ENCODE data around the gene FBXO41. TPM values are rescaled to one million over a fixed set of nuclear protein-coding genes. Genes with fewer than 3 reads are reported as not detected.

Gene FBXO41
- polyA plus RNA-seq, 1 donor from 2014 or later: 6.0 TPM

- H3K27ac ChIP-seq (ENCODE audit: low read length): no peak overlapping the region
- H3F3A ChIP-seq (ENCODE audit: insufficient read depth, low read length, poor library complexity, severe bottlenecking): no peaks in the 10 kb centered on the region
- no peaks in the 10 kb centered on the region for H3K79me2 ChIP-seq (replicated peaks; ENCODE audit: insufficient read depth, low read length)
- peaks cover 7% of the 10 kb centered on the region for H3K36me3 ChIP-seq (ENCODE audit: insufficient read depth, low read length)
- TF ChIP-seq, protein P1, sequence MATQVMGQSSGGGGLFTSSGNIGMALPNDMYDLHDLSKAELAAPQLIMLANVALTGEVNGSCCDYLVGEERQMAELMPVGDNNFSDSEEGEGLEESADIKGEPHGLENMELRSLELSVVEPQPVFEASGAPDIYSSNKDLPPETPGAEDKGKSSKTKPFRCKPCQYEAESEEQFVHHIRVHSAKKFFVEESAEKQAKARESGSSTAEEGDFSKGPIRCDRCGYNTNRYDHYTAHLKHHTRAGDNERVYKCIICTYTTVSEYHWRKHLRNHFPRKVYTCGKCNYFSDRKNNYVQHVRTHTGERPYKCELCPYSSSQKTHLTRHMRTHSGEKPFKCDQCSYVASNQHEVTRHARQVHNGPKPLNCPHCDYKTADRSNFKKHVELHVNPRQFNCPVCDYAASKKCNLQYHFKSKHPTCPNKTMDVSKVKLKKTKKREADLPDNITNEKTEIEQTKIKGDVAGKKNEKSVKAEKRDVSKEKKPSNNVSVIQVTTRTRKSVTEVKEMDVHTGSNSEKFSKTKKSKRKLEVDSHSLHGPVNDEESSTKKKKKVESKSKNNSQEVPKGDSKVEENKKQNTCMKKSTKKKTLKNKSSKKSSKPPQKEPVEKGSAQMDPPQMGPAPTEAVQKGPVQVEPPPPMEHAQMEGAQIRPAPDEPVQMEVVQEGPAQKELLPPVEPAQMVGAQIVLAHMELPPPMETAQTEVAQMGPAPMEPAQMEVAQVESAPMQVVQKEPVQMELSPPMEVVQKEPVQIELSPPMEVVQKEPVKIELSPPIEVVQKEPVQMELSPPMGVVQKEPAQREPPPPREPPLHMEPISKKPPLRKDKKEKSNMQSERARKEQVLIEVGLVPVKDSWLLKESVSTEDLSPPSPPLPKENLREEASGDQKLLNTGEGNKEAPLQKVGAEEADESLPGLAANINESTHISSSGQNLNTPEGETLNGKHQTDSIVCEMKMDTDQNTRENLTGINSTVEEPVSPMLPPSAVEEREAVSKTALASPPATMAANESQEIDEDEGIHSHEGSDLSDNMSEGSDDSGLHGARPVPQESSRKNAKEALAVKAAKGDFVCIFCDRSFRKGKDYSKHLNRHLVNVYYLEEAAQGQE (IDR thresholded peaks at IDR 0.05; ENCODE audit: borderline replicate concordance): no peak
- H3K9me2 ChIP-seq (ENCODE audit: insufficient read depth, low read length): no peaks in the 10 kb centered on the region
- no peaks in the 10 kb centered on the region for H3K9me3 ChIP-seq (ENCODE audit: low read length)
- no peak overlapping the region for H3K9ac ChIP-seq (ENCODE audit: low read length)
- no peaks in the 10 kb centered on the region for H3K27me3 ChIP-seq (ENCODE audit: insufficient read depth, low read depth, low read length)
- no peak overlapping the region for H3K4me3 ChIP-seq (ENCODE audit: low read length)
- H2AFZ ChIP-seq (ENCODE audit: low read depth, low read length): no peak overlapping the region
- no peaks in the 10 kb centered on the region for H4K20me1 ChIP-seq (ENCODE audit: insufficient read depth)
- H3K4me2 ChIP-seq (ENCODE audit: low read length): no peak overlapping the region
These were observed 30.9 kb downstream of the FBXO41 start for GRCh38 chr2:73253400-73253799.

DNA sequence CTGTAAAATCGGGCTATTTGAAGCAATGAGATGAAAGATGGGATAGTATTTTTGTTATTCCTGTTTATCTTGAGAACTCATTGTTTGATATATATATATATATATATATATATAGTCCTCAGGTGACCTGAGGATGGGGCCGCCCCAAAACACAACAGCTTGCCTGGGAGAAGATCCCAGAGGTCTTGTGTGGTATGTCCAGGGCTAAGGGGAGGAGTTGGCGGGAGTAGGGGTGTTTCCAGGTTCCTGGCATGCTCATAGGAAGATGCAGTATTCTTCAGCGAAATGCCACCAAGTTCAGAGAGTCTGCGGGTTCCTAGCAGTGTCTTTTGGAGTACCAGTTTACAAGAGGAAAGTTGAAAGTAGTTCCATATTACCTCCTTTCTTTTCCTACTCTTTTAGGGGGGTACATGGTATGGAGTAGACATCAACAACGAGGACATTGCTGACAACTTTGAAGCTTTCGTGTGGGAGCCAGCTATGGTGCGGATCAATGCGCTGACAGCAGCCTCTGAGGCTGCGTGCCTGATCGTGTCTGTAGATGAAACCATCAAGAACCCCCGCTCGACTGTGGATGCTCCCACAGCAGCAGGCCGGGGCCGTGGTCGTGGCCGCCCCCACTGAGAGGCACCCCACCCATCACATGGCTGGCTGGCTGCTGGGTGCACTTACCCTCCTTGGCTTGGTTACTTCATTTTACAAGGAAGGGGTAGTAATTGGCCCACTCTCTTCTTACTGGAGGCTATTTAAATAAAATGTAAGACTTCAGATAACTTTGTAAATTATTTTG is 31.8 kb downstream of the FBXO41 start:
- no peaks in the 10 kb centered on the region for H4K20me1 ChIP-seq (ENCODE audit: insufficient read depth)
- TF ChIP-seq EZH2 (IDR thresholded peaks at IDR 0.05; ENCODE audit: borderline replicate concordance, insufficient read depth, low read length, poor library complexity, severe bottlenecking) (no peak), POLR2AphosphoS5 (IDR thresholded peaks at IDR 0.05) (no peak), EP300 (conservative IDR thresholded peaks at IDR 0.05; ENCODE audit: poor library complexity, severe bottlenecking) (no peak), TAF1 (IDR thresholded peaks at IDR 0.05; ENCODE audit: low read depth) (no peak), CTCF (IDR thresholded peaks at IDR 0.05; ENCODE audit: poor library complexity, severe bottlenecking) (no peak), RAD21 (conservative IDR thresholded peaks at IDR 0.05) (no peak), MXI1 (conservative IDR thresholded peaks at IDR 0.05; ENCODE audit: poor library complexity, severe bottlenecking) (no peak), SMC3 (conservative IDR thresholded peaks at IDR 0.05; ENCODE audit: poor library complexity) (no peak)
- TF ChIP-seq, protein P1 (IDR thresholded peaks at IDR 0.05; ENCODE audit: borderline replicate concordance): no peak
- peaks cover 7% of the 10 kb centered on the region for H3K36me3 ChIP-seq (ENCODE audit: insufficient read depth, low read length)

More for the DNA sequence above, 31.8 kb downstream of the FBXO41 start:
- Histone ChIP-seq H3K27me3 (ENCODE audit: insufficient read depth, low read depth, low read length) (no peaks in the 10 kb centered on the region), H3K9me2 (ENCODE audit: insufficient read depth, low read length) (no peaks in the 10 kb centered on the region), H3K4me2 (ENCODE audit: low read length) (no peak overlapping the region), H3K27ac (ENCODE audit: low read length) (no peak overlapping the region), H3K79me2 (replicated peaks; ENCODE audit: insufficient read depth, low read length) (no peaks in the 10 kb centered on the region), H3K4me3 (ENCODE audit: low read length) (no peak overlapping the region), H2AFZ (ENCODE audit: low read depth, low read length) (no peak overlapping the region), H3K9me3 (ENCODE audit: low read length) (no peaks in the 10 kb centered on the region), H3K9ac (ENCODE audit: low read length) (no peak overlapping the region), H3F3A (ENCODE audit: insufficient read depth, low read length, poor library complexity, severe bottlenecking) (no peaks in the 10 kb centered on the region)

Data from neural cell (in vitro differentiated cells).